Fibroblast of villous mesenchyme (primary cell): ENCODE measurements around the gene ULBP3. TPM values are rescaled to one million over a fixed set of nuclear protein-coding genes. Genes with fewer than 3 reads are reported as not detected.

Source experiments
- DNase-seq: peaks from one replicate; pipeline ENCODE4 v3.0.0-alpha.2; 2010; ENCODE audit warnings: low read depth
- H3K4me3 ChIP-seq: 2 replicates; pipeline ENCODE4 v1.5.1; 2011; ENCODE audit warnings: low read depth, mild to moderate bottlenecking, low read length
- total RNA-seq: library from RNA; depleted of rRNA; stranded (reverse); fragments of >200 nt; gene quantifications from 2 replicates; pipeline ENCODE4 v1.2.3, GENCODE V29; 2012
- TF ChIP-seq, protein P1 (sequence below): IDR thresholded peaks from 2 replicates; pipeline ENCODE4 v1.5.1; 2012; ENCODE audit warnings: low read depth, mild to moderate bottlenecking, low read length; ENCODE audit not compliant: insufficient read depth

ULBP3 gene
- total RNA-seq, 1 donor = 17.3 TPM

DNA sequence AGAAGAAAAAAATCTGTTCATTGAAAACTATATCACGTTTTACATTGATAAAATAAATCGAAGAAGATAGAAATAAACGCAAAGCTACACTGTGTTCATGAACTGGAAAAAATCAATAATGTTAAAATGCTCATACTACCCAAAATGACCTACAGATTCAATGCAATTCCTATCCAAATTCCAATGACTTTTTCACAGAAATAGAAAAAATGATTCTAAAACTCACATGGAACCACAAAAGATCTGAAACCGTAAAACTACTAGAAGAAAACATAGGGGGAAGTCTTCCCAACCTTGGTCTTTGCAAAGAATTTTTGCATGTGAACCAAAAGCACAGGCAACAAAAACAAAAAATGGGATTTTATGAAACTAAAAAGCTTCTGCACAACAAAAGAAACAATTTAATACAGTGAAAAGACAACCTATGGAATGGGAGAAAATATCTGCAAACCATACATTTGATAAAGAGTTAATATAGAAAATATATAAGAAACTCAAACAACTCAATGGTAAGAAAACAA lies 33.9 kb upstream of the ULBP3 start:
- H3K4me3 ChIP-seq = no peak overlapping the region
- TF ChIP-seq, protein P1, sequence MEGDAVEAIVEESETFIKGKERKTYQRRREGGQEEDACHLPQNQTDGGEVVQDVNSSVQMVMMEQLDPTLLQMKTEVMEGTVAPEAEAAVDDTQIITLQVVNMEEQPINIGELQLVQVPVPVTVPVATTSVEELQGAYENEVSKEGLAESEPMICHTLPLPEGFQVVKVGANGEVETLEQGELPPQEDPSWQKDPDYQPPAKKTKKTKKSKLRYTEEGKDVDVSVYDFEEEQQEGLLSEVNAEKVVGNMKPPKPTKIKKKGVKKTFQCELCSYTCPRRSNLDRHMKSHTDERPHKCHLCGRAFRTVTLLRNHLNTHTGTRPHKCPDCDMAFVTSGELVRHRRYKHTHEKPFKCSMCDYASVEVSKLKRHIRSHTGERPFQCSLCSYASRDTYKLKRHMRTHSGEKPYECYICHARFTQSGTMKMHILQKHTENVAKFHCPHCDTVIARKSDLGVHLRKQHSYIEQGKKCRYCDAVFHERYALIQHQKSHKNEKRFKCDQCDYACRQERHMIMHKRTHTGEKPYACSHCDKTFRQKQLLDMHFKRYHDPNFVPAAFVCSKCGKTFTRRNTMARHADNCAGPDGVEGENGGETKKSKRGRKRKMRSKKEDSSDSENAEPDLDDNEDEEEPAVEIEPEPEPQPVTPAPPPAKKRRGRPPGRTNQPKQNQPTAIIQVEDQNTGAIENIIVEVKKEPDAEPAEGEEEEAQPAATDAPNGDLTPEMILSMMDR = no peak
- no peak for DNase-seq

DNA sequence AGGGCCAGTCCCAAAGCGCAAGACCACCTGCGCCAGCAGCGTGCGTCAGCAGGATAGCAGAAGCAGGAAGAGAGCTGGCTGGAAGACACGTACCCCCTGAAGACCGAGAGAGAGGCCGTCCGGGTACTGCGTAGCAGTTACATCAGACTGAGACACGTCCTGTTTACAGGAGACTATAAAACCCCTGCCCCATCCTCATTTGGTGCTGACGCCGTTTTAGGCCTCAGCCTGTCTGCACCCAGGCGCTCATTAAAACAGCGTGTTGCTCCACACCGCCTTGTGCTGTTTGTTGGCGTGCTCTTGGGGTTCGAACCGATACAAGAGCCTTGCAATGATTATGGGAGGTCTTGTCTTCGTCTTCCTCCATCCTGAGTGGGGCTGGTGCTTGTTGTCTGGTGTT lies 31.8 kb upstream of the ULBP3 start:
- no peak overlapping the region for H3K4me3 ChIP-seq
- TF ChIP-seq, protein P1 = no peak
- no peak for DNase-seq

DNA sequence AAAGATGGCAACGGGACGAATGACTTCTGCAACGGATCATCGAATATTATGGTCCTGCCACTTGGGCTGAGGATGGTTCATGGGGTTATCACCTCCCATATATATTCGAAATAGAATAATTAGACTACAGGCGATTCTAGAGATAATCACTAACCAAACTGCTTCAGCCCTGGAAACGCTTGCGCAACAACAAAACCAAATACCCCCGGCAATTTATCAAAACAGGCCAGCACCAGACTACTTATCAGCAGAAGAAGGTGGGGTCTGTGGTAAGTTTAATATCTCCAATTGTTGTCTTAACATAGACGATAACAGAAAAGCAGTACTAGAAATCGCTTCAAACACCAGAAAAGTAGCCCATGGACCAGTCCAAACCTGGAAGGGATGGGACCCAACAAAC lies 31.0 kb upstream of the ULBP3 start:
- TF ChIP-seq, protein P1 = no peak
- DNase-seq = no peak
- no peak overlapping the region for H3K4me3 ChIP-seq

DNA sequence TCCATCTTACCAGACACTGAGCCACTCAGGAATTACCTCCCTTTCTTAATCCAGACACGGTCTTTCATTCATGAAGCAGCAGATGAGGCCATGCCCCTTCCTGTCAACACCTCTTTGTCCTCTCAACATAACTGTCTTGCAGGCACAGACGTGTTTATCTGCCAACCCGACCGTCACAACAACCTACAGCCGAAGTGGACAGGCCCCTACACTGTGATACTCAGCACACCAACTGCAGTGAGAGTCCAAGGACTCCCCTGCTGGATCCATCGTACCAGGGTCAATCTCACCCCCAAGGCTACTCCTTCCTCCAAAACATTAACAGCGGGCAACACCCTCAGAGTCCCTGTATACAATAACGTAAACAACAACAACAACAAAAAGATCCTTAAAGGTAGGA lies 30.6 kb upstream of the ULBP3 start:
- H3K4me3 ChIP-seq = no peak overlapping the region
- DNase-seq = no peak
- TF ChIP-seq, protein P1 = no peak

DNA sequence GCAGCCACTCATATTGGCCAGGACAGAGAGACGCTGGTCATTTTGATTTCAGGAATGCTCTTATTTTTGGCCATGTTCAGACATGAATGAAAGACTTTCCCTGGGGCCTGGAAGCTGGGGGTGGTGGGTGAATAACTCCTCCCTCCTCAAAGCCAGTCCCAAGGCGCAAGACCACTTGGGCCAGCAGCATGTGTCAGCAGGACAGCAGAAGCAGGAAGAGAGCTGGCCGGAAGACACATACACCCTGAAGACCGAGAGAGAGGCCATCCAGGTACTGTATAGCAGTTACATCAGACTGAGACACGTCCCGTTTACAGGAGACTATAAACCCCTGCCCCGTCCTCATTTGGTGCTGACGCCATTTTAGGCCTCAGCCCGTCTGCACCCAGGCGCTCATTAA lies 29.2 kb upstream of the ULBP3 start:
- DNase-seq = no peak
- no peak overlapping the region for H3K4me3 ChIP-seq
- TF ChIP-seq, protein P1 = no peak

DNA sequence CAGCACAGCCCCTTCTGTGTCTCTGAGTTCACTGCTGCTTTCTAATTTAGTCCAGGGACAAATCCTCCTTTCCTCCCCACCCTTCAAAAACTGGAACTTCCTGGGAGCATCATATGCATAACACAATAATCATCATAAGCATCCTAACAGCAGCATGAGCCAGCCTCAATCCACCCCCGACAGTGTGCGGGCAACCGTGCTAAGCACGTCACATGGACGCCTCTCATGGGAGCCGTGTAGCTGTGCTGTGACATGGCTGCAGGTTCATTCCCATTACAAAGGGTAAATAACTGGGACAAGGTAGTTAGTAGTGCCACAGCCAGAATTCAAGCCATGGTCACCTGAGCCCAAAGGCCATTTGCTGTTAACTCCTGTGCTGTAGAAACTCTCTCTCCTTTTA lies 24.5 kb upstream of the ULBP3 start:
- DNase-seq = no peak
- no peak overlapping the region for H3K4me3 ChIP-seq
- TF ChIP-seq, protein P1 = no peak

DNA sequence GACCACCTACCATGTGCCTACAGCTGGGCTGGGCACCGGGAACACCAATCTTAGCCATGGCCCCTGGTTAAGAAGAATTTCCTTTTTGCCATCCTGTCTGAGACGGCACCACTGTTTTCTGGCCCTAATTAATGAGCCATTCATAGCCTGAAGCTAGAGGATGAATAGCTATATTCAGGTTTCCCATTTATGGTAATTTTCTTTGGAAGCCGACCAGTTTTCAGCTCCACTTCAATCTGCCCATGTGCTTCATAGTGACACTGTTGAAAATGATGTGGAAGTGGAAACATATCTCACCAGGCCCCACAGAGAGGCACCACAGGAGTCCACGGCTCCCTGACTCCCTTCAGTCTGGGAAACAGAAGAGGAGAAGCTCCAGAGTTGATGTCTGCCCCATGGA lies 22.6 kb upstream of the ULBP3 start:
- TF ChIP-seq, protein P1 = no peak
- H3K4me3 ChIP-seq = no peak overlapping the region
- DNase-seq = no peak
